Esophagus (tissue), 2 donors: Measurements from ENCODE around the gene PREX1. TPM values are rescaled to one million over a fixed set of nuclear protein-coding genes. Genes with fewer than 3 reads are reported as not detected.

Experiments
- H3K27ac ChIP-seq, 2 donors: one replicate each; pipeline ENCODE4 v1.5.1; 2013; ENCODE audit warnings: low read depth in 2 of 2, mild to moderate bottlenecking in 2 of 2, inconsistent platforms in 1 of 2, low read length in 1 of 2, moderate library complexity in 1 of 2
- H3K27me3 ChIP-seq, 2 donors: one replicate each; pipeline ENCODE4 v1.6.1; 2013; ENCODE audit warnings: low read length in 2 of 2, control low read depth in 1 of 2, mild to moderate bottlenecking in 1 of 2; ENCODE audit not compliant: insufficient read depth in 2 of 2, control insufficient read depth in 1 of 2
- H3K36me3 ChIP-seq, 2 donors: one replicate each; pipeline ENCODE4 v1.6.1; 2013; ENCODE audit warnings: low read length in 1 of 2; ENCODE audit not compliant: control insufficient read depth in 2 of 2, insufficient read depth in 2 of 2
- H3K4me1 ChIP-seq, 2 donors: one replicate each; pipeline ENCODE4 v1.6.1; 2013; ENCODE audit warnings: low read length in 1 of 2; ENCODE audit not compliant: control insufficient read depth in 2 of 2, insufficient read depth in 2 of 2
- H3K4me3 ChIP-seq, 2 donors: one replicate each; pipeline ENCODE4 v1.5.1; 2013; ENCODE audit warnings: low read length in 2 of 2, mild to moderate bottlenecking in 2 of 2, low read depth in 1 of 2, moderate library complexity in 1 of 2
- H3K9me3 ChIP-seq, 2 donors: one replicate each; pipeline ENCODE4 v1.6.1; 2013; ENCODE audit warnings: mild to moderate bottlenecking in 2 of 2, low read depth in 1 of 2, low read length in 1 of 2, moderate library complexity in 1 of 2; ENCODE audit not compliant: control insufficient read depth in 2 of 2, insufficient read depth in 1 of 2
- WGBS, 2 donors: extraction: QIAGEN DNeasy Blood & Tissue Kit; methylation state at CpG; one replicate each; pipeline ENCODE4 v1.1.7; 2013; 5-methylcytosine and 5-hydroxymethylcytosine counted together
- polyA plus RNA-seq, 2 donors: library from polyadenylated mRNA; stranded (reverse); fragments of 200-250 nt; gene quantifications; one replicate each; pipeline ENCODE4 v1.2.3, GENCODE V29; 2013
- donor health status: healthy with polysubstance abuse.
- donor health status: Bipolar disorder and iron deficiency.

Gene PREX1
- polyA plus RNA-seq, 2 donors, result 2.5 to 3.0 TPM

DNA sequence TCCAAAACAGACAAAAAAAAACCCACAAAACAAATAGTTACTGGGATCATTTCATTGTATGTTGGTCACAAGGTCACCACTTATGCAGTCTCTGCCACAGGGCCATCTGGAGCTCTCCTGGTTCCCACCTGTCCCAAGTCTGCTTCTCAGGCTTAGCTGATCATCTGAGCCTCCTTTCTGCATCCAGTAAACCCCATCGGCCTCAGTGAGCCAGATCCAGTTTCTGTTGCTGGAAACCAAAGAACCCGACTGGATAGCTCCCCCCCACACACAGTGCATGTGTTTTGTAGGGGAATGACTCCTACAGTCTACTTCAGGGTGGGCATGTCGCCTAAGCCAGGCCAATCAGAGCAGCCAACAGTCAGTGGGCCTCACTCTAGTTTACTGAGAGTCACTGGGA, 233.3 kb downstream of the PREX1 start:
- Histone ChIP-seq H3K4me3 (no peak overlapping the region), H3K36me3 (no peaks in the 10 kb centered on the region), H3K27ac (no peak overlapping the region), H3K9me3 (no peaks in the 10 kb centered on the region), H3K27me3 (no peaks in the 10 kb centered on the region), H3K4me1 (no peaks in the 10 kb centered on the region)
- WGBS, 2 donors, result 80 to 81% methylated on average over 3 of the region's 3 CpGs

DNA sequence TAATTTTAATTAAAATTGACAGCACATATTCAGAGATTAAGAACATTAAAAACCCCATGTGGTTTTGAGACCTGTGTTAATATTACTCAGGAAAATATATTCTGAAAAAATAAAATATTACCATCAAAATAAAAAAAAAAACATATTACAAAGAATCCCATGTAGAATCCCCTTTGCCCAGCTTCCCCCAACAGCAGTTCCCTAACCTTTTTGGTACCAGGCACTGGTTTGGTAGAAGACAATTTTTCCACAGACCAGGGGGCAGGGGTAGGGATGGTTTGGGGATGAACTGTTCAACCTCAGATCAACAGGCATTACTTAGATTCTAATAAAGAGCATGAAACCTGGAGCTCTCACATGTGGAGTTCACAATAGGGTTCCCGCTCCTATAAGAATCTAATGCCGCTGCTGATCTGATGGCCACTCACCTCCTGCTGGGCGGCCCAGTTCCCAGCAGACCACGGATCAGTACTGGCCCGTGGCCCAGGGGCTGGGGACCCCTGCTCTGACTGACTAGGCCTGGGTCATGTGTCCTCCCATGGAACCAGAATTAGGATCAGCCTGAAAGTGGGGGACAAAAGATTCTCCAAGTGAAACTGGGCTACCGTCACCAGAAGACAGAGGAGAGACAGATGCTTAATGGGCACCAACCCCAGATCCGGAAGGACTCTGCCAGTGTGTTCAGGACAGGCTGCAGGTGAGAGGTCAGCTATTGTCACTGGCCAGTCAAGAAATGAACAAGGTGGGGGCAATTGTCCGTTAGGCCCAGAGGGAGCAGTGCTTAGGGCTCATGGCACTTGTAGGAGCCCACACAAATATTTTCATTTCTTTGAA, 235.5 kb downstream of the PREX1 start:
- no peaks in the 10 kb centered on the region for H3K9me3 ChIP-seq

GRCh38 chr20:48586730-48587129, 241.1 kb downstream of the PREX1 start:
- WGBS, 2 donors, result 45 to 50% methylated on average over 8 of the region's 8 CpGs
- Histone ChIP-seq H3K27me3 (no peaks in the 10 kb centered on the region), H3K9me3 (no peaks in the 10 kb centered on the region), H3K4me1 (no peaks in the 10 kb centered on the region), H3K4me3 (no peak overlapping the region), H3K27ac (no peak overlapping the region), H3K36me3 (no peaks in the 10 kb centered on the region)

More for the DNA sequence above, 235.5 kb downstream of the PREX1 start:
- H3K27ac ChIP-seq, result no peak overlapping the region
- no peak overlapping the region for H3K4me3 ChIP-seq
- no peaks in the 10 kb centered on the region for H3K27me3 ChIP-seq
- no peaks in the 10 kb centered on the region for H3K4me1 ChIP-seq
- H3K36me3 ChIP-seq, result no peaks in the 10 kb centered on the region
- 88 to 90% methylated on average over 8 of the region's 8 CpGs for WGBS, 2 donors

- WGBS, 2 donors, result 71 to 81% methylated on average over 21 of the region's 21 CpGs
Observed at GRCh38 chr20:48585061-48585870, 242.5 kb downstream of the PREX1 start.

DNA sequence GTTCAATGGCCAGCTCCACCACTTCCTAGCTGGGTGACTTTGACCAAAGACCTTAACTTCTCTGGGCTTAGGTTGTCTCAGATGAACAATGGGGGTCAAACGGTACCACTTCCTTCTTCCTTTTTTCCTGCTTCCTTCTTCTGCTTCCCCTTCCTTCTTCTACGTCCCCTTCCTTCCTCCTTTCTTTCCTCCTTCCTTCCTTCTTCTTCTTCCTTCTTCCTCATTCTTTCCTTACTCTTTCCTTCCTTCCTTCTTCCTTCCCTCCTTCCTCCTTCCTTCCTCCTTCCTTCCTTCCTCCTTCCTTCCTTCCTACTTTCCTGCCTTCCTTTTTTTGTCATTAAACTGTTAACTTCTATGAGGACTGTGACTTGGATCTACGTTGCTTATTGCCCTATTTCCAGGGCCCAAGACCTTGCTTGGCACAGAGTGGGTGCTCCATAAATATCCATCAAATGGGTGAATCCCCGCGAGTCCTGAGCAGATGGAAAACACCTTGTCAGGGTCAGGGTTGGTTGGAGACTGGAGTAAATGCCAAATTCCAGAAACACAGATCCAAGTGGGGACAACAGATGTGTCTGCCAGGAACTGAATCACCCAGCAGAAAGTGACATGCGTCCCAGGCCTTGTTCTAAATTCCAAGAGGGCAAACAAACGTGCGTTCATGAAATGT, 243.3 kb downstream of the PREX1 start:
- Histone ChIP-seq H3K27me3 (no peaks in the 10 kb centered on the region), H3K9me3 (no peaks in the 10 kb centered on the region), H3K27ac (no peak overlapping the region), H3K36me3 (no peaks in the 10 kb centered on the region), H3K4me1 (no peaks in the 10 kb centered on the region), H3K4me3 (no peak overlapping the region)
- WGBS, 2 donors, result 58 to 67% methylated on average over 8 of the region's 8 CpGs

More at GRCh38 chr20:48585061-48585870, 242.5 kb downstream of the PREX1 start:
- Histone ChIP-seq H3K27me3 (no peaks in the 10 kb centered on the region), H3K36me3 (no peaks in the 10 kb centered on the region), H3K4me3 (no peak overlapping the region), H3K9me3 (no peaks in the 10 kb centered on the region), H3K4me1 (no peaks in the 10 kb centered on the region), H3K27ac (no peak overlapping the region)

- no peaks in the 10 kb centered on the region for H3K4me1 ChIP-seq
- WGBS, 2 donors, result 84 to 91% methylated on average over 11 of the region's 11 CpGs
- H3K36me3 ChIP-seq, result no peaks in the 10 kb centered on the region
- no peak overlapping the region for H3K27ac ChIP-seq
- no peaks in the 10 kb centered on the region for H3K9me3 ChIP-seq
- no peak overlapping the region for H3K4me3 ChIP-seq
- no peaks in the 10 kb centered on the region for H3K27me3 ChIP-seq
Observed at GRCh38 chr20:48583801-48584200, 244.0 kb downstream of the PREX1 start.

GRCh38 chr20:48583171-48583570, 244.6 kb downstream of the PREX1 start:
- no peak overlapping the region for H3K27ac ChIP-seq
- no peaks in the 10 kb centered on the region for H3K9me3 ChIP-seq
- no peaks in the 10 kb centered on the region for H3K27me3 ChIP-seq
- H3K4me1 ChIP-seq, result no peaks in the 10 kb centered on the region
- WGBS, 2 donors, result 83 to 87% methylated on average over 11 of the region's 11 CpGs
- no peaks in the 10 kb centered on the region for H3K36me3 ChIP-seq
- H3K4me3 ChIP-seq, result no peak overlapping the region

DNA sequence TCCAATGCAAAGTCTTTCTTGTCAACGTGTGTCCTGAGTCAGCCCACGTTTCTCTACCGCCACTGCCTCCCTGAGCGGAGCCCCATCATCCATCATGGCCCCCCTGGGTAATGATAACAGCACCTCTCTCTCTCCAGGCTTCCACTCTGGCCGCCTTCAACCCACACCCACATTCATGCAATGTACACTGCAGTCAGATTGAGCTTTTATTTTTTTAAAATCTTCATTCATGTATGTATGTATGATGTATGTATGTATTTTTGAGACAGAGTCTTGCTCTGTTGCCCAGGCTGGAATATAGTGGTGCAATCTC, 245.2 kb downstream of the PREX1 start:
- no peaks in the 10 kb centered on the region for H3K9me3 ChIP-seq
- no peak overlapping the region for H3K27ac ChIP-seq
- H3K36me3 ChIP-seq, result no peaks in the 10 kb centered on the region
- H3K27me3 ChIP-seq, result no peaks in the 10 kb centered on the region
- no peaks in the 10 kb centered on the region for H3K4me1 ChIP-seq
- no peak overlapping the region for H3K4me3 ChIP-seq
- WGBS, 2 donors, result 51 to 54% methylated on average over 5 of the region's 5 CpGs

DNA sequence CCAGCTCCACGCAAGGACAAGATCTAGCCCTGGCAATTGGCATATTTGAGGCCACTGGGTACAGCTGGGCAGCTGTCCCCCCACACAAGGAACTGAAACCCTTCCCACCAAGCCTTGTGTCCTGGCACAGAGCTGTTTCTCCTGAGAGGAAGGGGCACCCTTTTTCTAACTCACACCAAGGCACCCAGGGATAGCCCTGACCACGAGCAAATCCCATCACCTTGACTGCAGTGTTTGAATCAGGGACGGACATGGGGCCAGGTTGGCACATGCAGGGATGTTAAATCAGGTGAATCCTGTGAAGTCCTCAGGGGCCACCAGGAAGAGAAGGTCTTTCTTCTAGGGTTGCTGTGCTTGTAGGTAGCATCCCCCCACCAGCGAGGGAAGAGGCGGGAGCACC, 246.6 kb downstream of the PREX1 start:
- no peaks in the 10 kb centered on the region for H3K36me3 ChIP-seq
- no peaks in the 10 kb centered on the region for H3K9me3 ChIP-seq
- H3K27me3 ChIP-seq, result no peaks in the 10 kb centered on the region
- H3K4me3 ChIP-seq, result no peak overlapping the region
- WGBS, 2 donors, result 87% methylated on average over 5 of the region's 5 CpGs
- H3K4me1 ChIP-seq, result no peaks in the 10 kb centered on the region
- H3K27ac ChIP-seq, result no peak overlapping the region
